H9 (cell line): ENCODE data around the gene SF3B3. TPM values are rescaled to one million over a fixed set of nuclear protein-coding genes. Genes with fewer than 3 reads are reported as not detected.
A peak's percentile ranks its signal among the peaks of the same experiment; 100 is the strongest.

Source experiments
- DNase-seq: peaks from one replicate; pipeline ENCODE4 v3.0.0-alpha.2; 2017
- H2AFZ ChIP-seq: one replicate; pipeline ENCODE4 v1.6.1; 2013; ENCODE audit warnings: mild to moderate bottlenecking, low read length, control low read depth, moderate library complexity
- H2AK5ac ChIP-seq: 2 replicates; pipeline ENCODE4 v1.6.1; 2013; ENCODE audit warnings: low read length, control low read depth, mixed read lengths; ENCODE audit not compliant: insufficient read length
- H2BK120ac ChIP-seq: one replicate; pipeline ENCODE4 v1.6.1; 2013; ENCODE audit warnings: low read depth, mild to moderate bottlenecking, low read length, control low read depth, inconsistent platforms; ENCODE audit not compliant: poor library complexity, severe bottlenecking
- H2BK12ac ChIP-seq: 2 replicates; pipeline ENCODE4 v1.6.1; 2013; ENCODE audit warnings: low read length, control low read depth, mixed read lengths, low read depth; ENCODE audit not compliant: insufficient read length
- H2BK15ac ChIP-seq: 2 replicates; pipeline ENCODE4 v1.6.1; 2013; ENCODE audit warnings: low read depth, low read length, control low read depth
- H2BK20ac ChIP-seq: one replicate; pipeline ENCODE4 v1.6.1; 2013; ENCODE audit warnings: low read depth, mild to moderate bottlenecking, low read length, control low read depth, inconsistent platforms; ENCODE audit not compliant: poor library complexity, severe bottlenecking
- H2BK5ac ChIP-seq: 2 replicates; pipeline ENCODE4 v1.6.1; 2013; ENCODE audit warnings: low read length, control low read depth, mixed read lengths; ENCODE audit not compliant: insufficient read length
- H3K14ac ChIP-seq: 2 replicates; pipeline ENCODE4 v1.6.1; 2013; ENCODE audit warnings: low read length, control low read depth; ENCODE audit not compliant: insufficient read depth
- H3K18ac ChIP-seq: 2 replicates; pipeline ENCODE4 v1.6.1; 2013; ENCODE audit warnings: low read depth, mild to moderate bottlenecking, mixed read lengths, low read length, control low read depth; ENCODE audit not compliant: insufficient read length
- H3K23ac ChIP-seq: 2 replicates; pipeline ENCODE4 v1.6.1; 2013; ENCODE audit warnings: low read length, control low read depth, mixed read lengths, low read depth; ENCODE audit not compliant: insufficient read length
- H3K23me2 ChIP-seq: 2 replicates; pipeline ENCODE4 v1.6.1; 2013; ENCODE audit warnings: low read depth, mild to moderate bottlenecking, mixed read lengths, low read length, control low read depth; ENCODE audit not compliant: insufficient read length, poor library complexity, severe bottlenecking
- H3K27ac ChIP-seq: 2 replicates; pipeline ENCODE4 v1.5.1; 2013; ENCODE audit warnings: low read length, control low read depth, mixed read lengths, low read depth; ENCODE audit not compliant: insufficient read length
- H3K27me3 ChIP-seq: 2 replicates; pipeline ENCODE4 v1.6.1; 2013; ENCODE audit warnings: low read length, control low read depth, inconsistent platforms; ENCODE audit not compliant: insufficient read depth
- H3K4ac ChIP-seq: 2 replicates; pipeline ENCODE4 v1.6.1; 2013; ENCODE audit warnings: low read depth, mild to moderate bottlenecking, control low read depth, inconsistent platforms, low read length, moderate library complexity
- H3K4me1 ChIP-seq: 2 replicates; pipeline ENCODE4 v1.6.1; 2013; ENCODE audit warnings: low read length, control low read depth, inconsistent platforms; ENCODE audit not compliant: insufficient read depth
- H3K4me2 ChIP-seq: 2 replicates; pipeline ENCODE4 v1.6.1; 2013; ENCODE audit warnings: low read length, control low read depth, mixed read lengths; ENCODE audit not compliant: insufficient read length, insufficient read depth
- H3K56ac ChIP-seq: 2 replicates; pipeline ENCODE4 v1.6.1; 2013; ENCODE audit warnings: low read depth, mild to moderate bottlenecking, mixed read lengths, low read length, control low read depth; ENCODE audit not compliant: insufficient read length
- H3K79me1 ChIP-seq: 2 replicates; pipeline ENCODE4 v1.6.1; 2013; ENCODE audit warnings: low read depth, mild to moderate bottlenecking, moderate library complexity, low read length, control low read depth, inconsistent platforms; ENCODE audit not compliant: insufficient read depth, poor library complexity, severe bottlenecking
- H3K79me2 ChIP-seq: 2 replicates; pipeline ENCODE4 v1.6.1; 2013; ENCODE audit warnings: low read length, control low read depth, inconsistent platforms; ENCODE audit not compliant: insufficient read depth
- H3K9ac ChIP-seq: 2 replicates; pipeline ENCODE4 v1.6.1; 2013; ENCODE audit warnings: low read length, control low read depth, mixed read lengths; ENCODE audit not compliant: insufficient read length; ENCODE audit errors: extremely low read depth
- H3K9me3 ChIP-seq: one replicate; pipeline ENCODE4 v1.6.1; 2013; ENCODE audit warnings: low read depth, low read length, inconsistent platforms; ENCODE audit not compliant: control insufficient read depth
- H3T11ph ChIP-seq: one replicate; pipeline ENCODE4 v1.6.1; 2013; ENCODE audit warnings: mild to moderate bottlenecking, low read length, control low read depth, inconsistent platforms
- H4K20me1 ChIP-seq: one replicate; pipeline ENCODE4 v1.6.1; 2013; ENCODE audit not compliant: control insufficient read depth, insufficient read length, insufficient read depth
- H4K5ac ChIP-seq: 2 replicates; pipeline ENCODE4 v1.6.1; 2013; ENCODE audit warnings: low read depth, mild to moderate bottlenecking, mixed read lengths, low read length, control low read depth; ENCODE audit not compliant: insufficient read length
- H4K8ac ChIP-seq: replicated peaks from 2 replicates; pipeline ENCODE4 v1.6.1; 2013; ENCODE audit warnings: low read length, control low read depth, mixed read lengths, low read depth; ENCODE audit not compliant: insufficient read length
- H4K91ac ChIP-seq: 2 replicates; pipeline ENCODE4 v1.6.1; 2013; ENCODE audit warnings: low read depth, mild to moderate bottlenecking, moderate library complexity, mixed read lengths, low read length, control low read depth; ENCODE audit not compliant: insufficient read length
- H3K27ac Mint-ChIP-seq, 3 experiments: 2 replicates in 2 of 3; 3 replicates in 1 of 3; pipeline ENCODE4 v1.8.0; 2020 to 2021; ENCODE audit warnings: mixed read lengths in 3 of 3, mild to moderate bottlenecking in 1 of 3, moderate library complexity in 1 of 3
- H3K27me3 Mint-ChIP-seq: 2 replicates; pipeline ENCODE4 v1.8.0; 2021; ENCODE audit warnings: low read depth, mild to moderate bottlenecking, moderate library complexity, mixed read lengths
- H3K36me3 Mint-ChIP-seq, 3 experiments: 2 replicates in 2 of 3; 3 replicates in 1 of 3; pipeline ENCODE4 v1.8.0; 2020 to 2021; ENCODE audit warnings: low read depth in 3 of 3, mixed read lengths in 3 of 3; ENCODE audit not compliant: insufficient read depth in 1 of 3
- H3K4me1 Mint-ChIP-seq, 2 experiments: 2 replicates each; pipeline ENCODE4 v1.8.0; 2020; ENCODE audit warnings: mixed read lengths in 2 of 2
- H3K4me3 Mint-ChIP-seq, 2 experiments: 2 replicates in 1 of 2; 3 replicates in 1 of 2; pipeline ENCODE4 v1.8.0; 2020 to 2021; ENCODE audit warnings: mild to moderate bottlenecking in 2 of 2, mixed read lengths in 2 of 2, moderate library complexity in 1 of 2
- H3K9me3 Mint-ChIP-seq, 2 experiments: 2 replicates in 1 of 2; 3 replicates in 1 of 2; pipeline ENCODE4 v1.8.0; 2020; ENCODE audit warnings: mild to moderate bottlenecking in 2 of 2, mixed read lengths in 2 of 2, moderate library complexity in 1 of 2
- CTCF ChIP-seq: fragments of 200-600 bp; sonication (generic); conservative IDR thresholded peaks from 3 replicates; pipeline ENCODE4 v1.8.0; 2021; ENCODE audit warnings: antibody characterized with exemption, mild to moderate bottlenecking
- WGBS: extraction: QIAGEN DNeasy Blood & Tissue Kit; methylation state at CpG from one replicate; pipeline ENCODE4 v1.1.7; 2013; ENCODE audit warnings: missing lambda C conversion rate, low lambda C conversion rate, mixed read lengths; ENCODE audit not compliant: insufficient read length; ENCODE audit errors: extremely low coverage; 5-methylcytosine and 5-hydroxymethylcytosine counted together
- total RNA-seq: library from RNA; stranded (reverse); gene quantifications from 2 replicates; pipeline ENCODE4 v1.2.1, GENCODE V29; 2021

Gene SF3B3
- total RNA-seq, 1 experiment from 2014 or later = 493 TPM

GRCh38 chr16:70550082-70550481, 26.5 kb downstream of the SF3B3 start:
- Histone ChIP-seq H4K8ac (no peak overlapping the region), H3K14ac (no peak overlapping the region), H3K27me3 (no peaks in the 10 kb centered on the region), H3K27ac (no peak overlapping the region), H3K4me1 (no peaks in the 10 kb centered on the region), H4K91ac (no peak overlapping the region), H2AFZ (no peak overlapping the region), H2BK20ac (no peak overlapping the region), H3K79me2 (peaks cover 8% of the 10 kb centered on the region; the same call in 1 of the 2 replicates), H3K9ac (no peak overlapping the region), H3K79me1 (peaks cover 5% of the 10 kb centered on the region), H3K9me3 (no peaks in the 10 kb centered on the region), H3K4me2 (no peak overlapping the region), H3K56ac (no peak overlapping the region), H2BK5ac (no peak overlapping the region), H3T11ph (no peak overlapping the region), H3K18ac (no peak overlapping the region), H2BK15ac (no peak overlapping the region), H3K23me2 (no peaks in the 10 kb centered on the region), H3K4ac (no peak overlapping the region), H2BK120ac (no peak overlapping the region), H2AK5ac (no peak overlapping the region), H4K20me1 (no peaks in the 10 kb centered on the region), H3K23ac (no peak overlapping the region), H2BK12ac (no peak overlapping the region), H4K5ac (no peak overlapping the region)
- H3K4me1 Mint-ChIP-seq = peaks cover 12 to 23% of the 10 kb centered on the region in 2 experiments
- WGBS = no CpG with 5 or more reads among the region's 1 CpG
- TF ChIP-seq CTCF = no peak
- no peak overlapping the region for H3K4me3 Mint-ChIP-seq
- no peaks in the 10 kb centered on the region for H3K27me3 Mint-ChIP-seq
- H3K9me3 Mint-ChIP-seq = no peaks in the 10 kb centered on the region
- H3K27ac Mint-ChIP-seq = peak overlapping the region; percentile 18 to 40 (median 31); a peak in 2 of 7 replicates
- H3K36me3 Mint-ChIP-seq = peaks cover 64 to 93% (median 86%) of the 10 kb centered on the region in 3 experiments
- no peak for DNase-seq
